Gastrocnemius medialis (tissue), 4 donors: ENCODE data around the gene TTC16. TPM values are rescaled to one million over a fixed set of nuclear protein-coding genes. Genes with fewer than 3 reads are reported as not detected.

Experiments used
- ATAC-seq, 2 donors: fragments of 150-250 bp; one replicate each; pipeline ENCODE4 v1.9.1; 2016
- DNase-seq, 2 donors: peaks; one replicate each; pipeline ENCODE4 v3.0.0-alpha.2; 2019
- H3K27ac ChIP-seq, 4 donors: fragments of 200-600 bp; sonication (generic); 1 replicate in 1 of 4; 2 replicates in 3 of 4; pipeline ENCODE4 v1.5.1; 2016 to 2018; ENCODE audit warnings: mild to moderate bottlenecking in 2 of 4, moderate library complexity in 1 of 4
- H3K27me3 ChIP-seq, 3 donors: fragments of 200-600 bp; sonication (generic) in 2 of 3; 1 replicate in 1 of 3; 2 replicates in 2 of 3; pipeline versions ENCODE4 v1.5.1 to v1.6.0; 2016 to 2019; ENCODE audit warnings: mild to moderate bottlenecking in 1 of 3, moderate library complexity in 1 of 3
- H3K36me3 ChIP-seq, 2 donors: fragments of 200-600 bp; sonication (generic) in 1 of 2; one replicate each; pipeline ENCODE4 v1.5.1; 2017 to 2018
- H3K4me1 ChIP-seq, 2 donors: fragments of 200-600 bp; sonication (generic) in 1 of 2; one replicate each; pipeline ENCODE4 v1.5.1; 2016 to 2017; ENCODE audit warnings: mild to moderate bottlenecking in 2 of 2
- H3K4me3 ChIP-seq, 4 donors: fragments of 200-600 bp; sonication (generic) in 3 of 4; 1 replicate in 1 of 4; 2 replicates in 3 of 4; pipeline ENCODE4 v1.5.1; 2016 to 2019; ENCODE audit warnings: mild to moderate bottlenecking in 2 of 4
- H3K9me3 ChIP-seq, 3 donors: fragments of 200-600 bp; sonication (generic) in 2 of 3; 1 replicate in 1 of 3; 2 replicates in 2 of 3; pipeline ENCODE4 v1.5.1; 2016 to 2019
- CTCF ChIP-seq, 5 experiments: fragments of 450-650 bp in 3 of 5; fragments of 200-600 bp in 2 of 5; sonication (generic) in 2 of 5; IDR thresholded peaks in 4 of 5; conservative IDR thresholded peaks in 1 of 5; 1 replicate in 4 of 5; 2 replicates in 1 of 5; pipeline ENCODE4 v1.5.1; 2016 to 2019; ENCODE audit warnings: antibody characterized with exemption in 5 of 5, mild to moderate bottlenecking in 3 of 5, moderate library complexity in 3 of 5
- POLR2A ChIP-seq, 2 donors: fragments of 450-650 bp; IDR thresholded peaks; one replicate each; pipeline ENCODE4 v1.6.1; 2017; ENCODE audit warnings: antibody characterized with exemption in 2 of 2, mild to moderate bottlenecking in 2 of 2, moderate library complexity in 2 of 2
- in situ Hi-C, 4 donors: fragments of 200-750 bp; cut with MboI; loops; one replicate each; pipeline versions ENCODE4 v1.15.0 to v1.8.0; 2017; ENCODE audit warnings: low sequenced_read_pairs in 4 of 4
- intact Hi-C: fragments of 100-400 bp; cut with DNase I; formaldehyde crosslinking; loops from one replicate; pipeline ENCODE4 v1.15.1; 2023; ENCODE audit warnings: low total_unique reads
- total RNA-seq, 4 donors: library from RNA; depleted of rRNA; stranded (reverse); fragments of >200 nt; gene quantifications; one replicate each; pipeline versions ENCODE4 v1.1.0 to v1.2.3, GENCODE V29; 2016

Gene TTC16
- total RNA-seq, 4 donors from 2014 or later, result not detected

- ATAC-seq (no peak), DNase-seq (no peak)
- peaks cover 0 to 7% of the 10 kb centered on the region in 2 donors for H3K4me1 ChIP-seq
- intact Hi-C loops (no loop called here), in situ Hi-C loops (no loop called here)
- H3K36me3 ChIP-seq, result no peaks in the 10 kb centered on the region
- H3K27me3 ChIP-seq, result peaks cover 11 to 33% (median 32%) of the 10 kb centered on the region in 3 donors
- TF ChIP-seq POLR2A (IDR thresholded peaks at IDR 0.05) (no peak), CTCF (IDR thresholded peaks at IDR 0.05 in 4 of 5, conservative IDR thresholded peaks at IDR 0.05 in 1 of 5) (no peak)
- H3K9me3 ChIP-seq, result no peaks in the 10 kb centered on the region
- no peak overlapping the region for H3K27ac ChIP-seq
- H3K4me3 ChIP-seq, result no peak overlapping the region
Measured at GRCh38 chr9:127753148-127753547, 37.3 kb downstream of the TTC16 start.

GRCh38 chr9:127753622-127754021 is 37.7 kb downstream of the TTC16 start:
- Histone ChIP-seq H3K4me1 (peaks cover 0 to 7% of the 10 kb centered on the region in 2 donors), H3K9me3 (no peaks in the 10 kb centered on the region), H3K27me3 (peaks cover 11 to 33% (median 32%) of the 10 kb centered on the region in 3 donors), H3K36me3 (no peaks in the 10 kb centered on the region), H3K27ac (no peak overlapping the region), H3K4me3 (no peak overlapping the region)
- TF ChIP-seq POLR2A (IDR thresholded peaks at IDR 0.05) (no peak), CTCF (IDR thresholded peaks at IDR 0.05 in 4 of 5, conservative IDR thresholded peaks at IDR 0.05 in 1 of 5) (no peak)
- intact Hi-C loops (no loop called here), in situ Hi-C loops (no loop called here)
- ATAC-seq, result no peak
- DNase-seq, result no peak

GRCh38 chr9:127754099-127755060 is 38.5 kb downstream of the TTC16 start:
- H3K27ac ChIP-seq, result peak overlapping the region in 2 of 4 donors; percentile 38 to 45
- no peaks in the 10 kb centered on the region for H3K36me3 ChIP-seq
- H3K4me1 ChIP-seq, result peaks cover 0 to 10% of the 10 kb centered on the region in 2 donors
- no peak for ATAC-seq
- no peak for TF ChIP-seq POLR2A (IDR thresholded peaks at IDR 0.05)
- TF ChIP-seq CTCF (IDR thresholded peaks at IDR 0.05 in 4 of 5, conservative IDR thresholded peaks at IDR 0.05 in 1 of 5), result no peak
- DNase-seq, result no peak
- in situ Hi-C loops, result no loop called here
- no peaks in the 10 kb centered on the region for H3K9me3 ChIP-seq
- H3K4me3 ChIP-seq, result peak overlapping the region in 1 of 4 donors; percentile 23
- intact Hi-C loops, result no loop called here
- peaks cover 11 to 33% (median 32%) of the 10 kb centered on the region in 3 donors for H3K27me3 ChIP-seq

- peak overlapping the region in 3 of 4 donors; percentile 31 to 45 (median 38) for H3K27ac ChIP-seq
- H3K9me3 ChIP-seq, result no peaks in the 10 kb centered on the region
- TF ChIP-seq CTCF (IDR thresholded peaks at IDR 0.05 in 4 of 5, conservative IDR thresholded peaks at IDR 0.05 in 1 of 5) (no peak), POLR2A (IDR thresholded peaks at IDR 0.05) (no peak)
- intact Hi-C loops, result no loop called here
- DNase-seq (no peak), ATAC-seq (peak in 1 of 2 donors; percentile 14)
- H3K36me3 ChIP-seq, result no peaks in the 10 kb centered on the region
- peaks cover 11 to 33% (median 32%) of the 10 kb centered on the region in 3 donors for H3K27me3 ChIP-seq
- H3K4me1 ChIP-seq, result peaks cover 0 to 10% of the 10 kb centered on the region in 2 donors
- in situ Hi-C loops, result no loop called here
- H3K4me3 ChIP-seq, result peak overlapping the region in 3 of 4 donors; percentile 5 to 23 (median 14)
Measured at GRCh38 chr9:127755061-127756060, 39.5 kb downstream of the TTC16 start.
